ENCODE results near the gene PHC3. TPM values are rescaled to one million over a fixed set of nuclear protein-coding genes. Genes with fewer than 3 reads are reported as not detected.
A peak's percentile ranks its signal among the peaks of the same experiment; 100 is the strongest.

Gene PHC3
- total and polyA plus RNA-seq, 2 of the 13 experiments (the other 11 are each of a cell fraction or from before 2014, with no cell fraction given) = 24.1 to 49.0 TPM

DNA sequence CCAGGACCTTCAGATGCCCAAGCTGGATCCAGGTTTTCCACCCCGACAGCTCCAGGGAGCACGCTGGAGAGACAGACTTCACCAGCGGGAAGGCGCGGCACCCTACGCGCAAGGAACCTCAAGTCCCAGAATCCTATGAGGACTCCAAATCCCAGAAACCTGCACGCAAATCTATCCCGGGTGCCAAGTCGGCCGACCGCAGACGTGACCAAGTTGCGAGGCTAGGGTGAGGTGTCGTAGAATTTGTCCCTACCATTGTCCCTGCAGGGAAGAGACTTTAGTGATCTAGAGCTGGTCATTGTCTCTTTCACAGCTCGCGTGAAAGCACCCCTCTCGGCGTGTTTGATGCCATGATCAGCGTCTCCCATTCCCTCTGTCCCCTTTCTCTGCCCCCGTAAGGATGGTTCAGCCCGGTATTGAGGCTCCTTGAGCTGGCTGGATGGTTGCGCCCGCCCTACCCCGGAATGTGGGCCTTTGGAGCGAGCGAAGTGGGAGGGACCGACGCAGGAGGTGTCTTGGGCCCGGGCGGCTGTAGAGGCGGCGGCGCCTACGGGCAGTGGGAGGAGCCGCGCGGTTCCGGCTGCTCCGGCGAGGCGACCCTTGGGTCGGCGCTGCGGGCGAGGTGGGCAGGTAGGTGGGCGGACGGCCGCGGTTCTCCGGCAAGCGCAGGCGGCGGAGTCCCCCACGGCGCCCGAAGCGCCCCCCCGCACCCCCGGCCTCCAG, 40.6 kb upstream of the PHC3 start, which contains the start of gene PRKCI (continued):
- TF ChIP-seq, protein P1, sequence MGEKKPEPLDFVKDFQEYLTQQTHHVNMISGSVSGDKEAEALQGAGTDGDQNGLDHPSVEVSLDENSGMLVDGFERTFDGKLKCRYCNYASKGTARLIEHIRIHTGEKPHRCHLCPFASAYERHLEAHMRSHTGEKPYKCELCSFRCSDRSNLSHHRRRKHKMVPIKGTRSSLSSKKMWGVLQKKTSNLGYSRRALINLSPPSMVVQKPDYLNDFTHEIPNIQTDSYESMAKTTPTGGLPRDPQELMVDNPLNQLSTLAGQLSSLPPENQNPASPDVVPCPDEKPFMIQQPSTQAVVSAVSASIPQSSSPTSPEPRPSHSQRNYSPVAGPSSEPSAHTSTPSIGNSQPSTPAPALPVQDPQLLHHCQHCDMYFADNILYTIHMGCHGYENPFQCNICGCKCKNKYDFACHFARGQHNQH (CRISPR knock-in tag; IDR thresholded peaks at IDR 0.05) = peak; percentile 57; the same call in 1 of the 2 replicates
- TF ChIP-seq ZNF562 (CRISPR knock-in tag; IDR thresholded peaks at IDR 0.05; ENCODE audit: borderline replicate concordance) (no peak), ZNF652 (CRISPR knock-in tag; IDR thresholded peaks at IDR 0.05; ENCODE audit: borderline replicate concordance, low read depth) (no peak), EEA1 (CRISPR knock-in tag; IDR thresholded peaks at IDR 0.05; ENCODE audit: borderline replicate concordance) (no peak), TBX3 (IDR thresholded peaks at IDR 0.05; ENCODE audit: borderline replicate concordance) (peak; percentile 79; the same call in 1 of the 2 replicates), IKZF1 (IDR thresholded peaks at IDR 0.05) (no peak), ZNF256 (CRISPR knock-in tag; conservative IDR thresholded peaks at IDR 0.05) (no peak), ZNF720 (CRISPR knock-in tag; IDR thresholded peaks at IDR 0.05) (no peak), FOXC1 (CRISPR knock-in tag; IDR thresholded peaks at IDR 0.05; ENCODE audit: borderline replicate concordance) (peak; percentile 78), NCOA5 (CRISPR knock-in tag; IDR thresholded peaks at IDR 0.05) (no peak), ZNF674 (CRISPR knock-in tag; IDR thresholded peaks at IDR 0.05; ENCODE audit: low read depth) (no peak), ZNF589 (CRISPR knock-in tag; conservative IDR thresholded peaks at IDR 0.05) (no peak), PPARG (CRISPR knock-in tag; conservative IDR thresholded peaks at IDR 0.05) (no peak)
- TF ChIP-seq, protein P2, sequence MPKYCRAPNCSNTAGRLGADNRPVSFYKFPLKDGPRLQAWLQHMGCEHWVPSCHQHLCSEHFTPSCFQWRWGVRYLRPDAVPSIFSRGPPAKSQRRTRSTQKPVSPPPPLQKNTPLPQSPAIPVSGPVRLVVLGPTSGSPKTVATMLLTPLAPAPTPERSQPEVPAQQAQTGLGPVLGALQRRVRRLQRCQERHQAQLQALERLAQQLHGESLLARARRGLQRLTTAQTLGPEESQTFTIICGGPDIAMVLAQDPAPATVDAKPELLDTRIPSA (CRISPR knock-in tag; IDR thresholded peaks at IDR 0.05; ENCODE audit: borderline replicate concordance) = no peak
- TF ChIP-seq, protein P3, sequence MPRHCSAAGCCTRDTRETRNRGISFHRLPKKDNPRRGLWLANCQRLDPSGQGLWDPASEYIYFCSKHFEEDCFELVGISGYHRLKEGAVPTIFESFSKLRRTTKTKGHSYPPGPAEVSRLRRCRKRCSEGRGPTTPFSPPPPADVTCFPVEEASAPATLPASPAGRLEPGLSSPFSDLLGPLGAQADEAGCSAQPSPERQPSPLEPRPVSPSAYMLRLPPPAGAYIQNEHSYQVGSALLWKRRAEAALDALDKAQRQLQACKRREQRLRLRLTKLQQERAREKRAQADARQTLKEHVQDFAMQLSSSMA (CRISPR knock-in tag; IDR thresholded peaks at IDR 0.05) = 0 out of 2 replicates have a peak, but pooled peaks have one; percentile 39
- TF ChIP-seq, protein P4, sequence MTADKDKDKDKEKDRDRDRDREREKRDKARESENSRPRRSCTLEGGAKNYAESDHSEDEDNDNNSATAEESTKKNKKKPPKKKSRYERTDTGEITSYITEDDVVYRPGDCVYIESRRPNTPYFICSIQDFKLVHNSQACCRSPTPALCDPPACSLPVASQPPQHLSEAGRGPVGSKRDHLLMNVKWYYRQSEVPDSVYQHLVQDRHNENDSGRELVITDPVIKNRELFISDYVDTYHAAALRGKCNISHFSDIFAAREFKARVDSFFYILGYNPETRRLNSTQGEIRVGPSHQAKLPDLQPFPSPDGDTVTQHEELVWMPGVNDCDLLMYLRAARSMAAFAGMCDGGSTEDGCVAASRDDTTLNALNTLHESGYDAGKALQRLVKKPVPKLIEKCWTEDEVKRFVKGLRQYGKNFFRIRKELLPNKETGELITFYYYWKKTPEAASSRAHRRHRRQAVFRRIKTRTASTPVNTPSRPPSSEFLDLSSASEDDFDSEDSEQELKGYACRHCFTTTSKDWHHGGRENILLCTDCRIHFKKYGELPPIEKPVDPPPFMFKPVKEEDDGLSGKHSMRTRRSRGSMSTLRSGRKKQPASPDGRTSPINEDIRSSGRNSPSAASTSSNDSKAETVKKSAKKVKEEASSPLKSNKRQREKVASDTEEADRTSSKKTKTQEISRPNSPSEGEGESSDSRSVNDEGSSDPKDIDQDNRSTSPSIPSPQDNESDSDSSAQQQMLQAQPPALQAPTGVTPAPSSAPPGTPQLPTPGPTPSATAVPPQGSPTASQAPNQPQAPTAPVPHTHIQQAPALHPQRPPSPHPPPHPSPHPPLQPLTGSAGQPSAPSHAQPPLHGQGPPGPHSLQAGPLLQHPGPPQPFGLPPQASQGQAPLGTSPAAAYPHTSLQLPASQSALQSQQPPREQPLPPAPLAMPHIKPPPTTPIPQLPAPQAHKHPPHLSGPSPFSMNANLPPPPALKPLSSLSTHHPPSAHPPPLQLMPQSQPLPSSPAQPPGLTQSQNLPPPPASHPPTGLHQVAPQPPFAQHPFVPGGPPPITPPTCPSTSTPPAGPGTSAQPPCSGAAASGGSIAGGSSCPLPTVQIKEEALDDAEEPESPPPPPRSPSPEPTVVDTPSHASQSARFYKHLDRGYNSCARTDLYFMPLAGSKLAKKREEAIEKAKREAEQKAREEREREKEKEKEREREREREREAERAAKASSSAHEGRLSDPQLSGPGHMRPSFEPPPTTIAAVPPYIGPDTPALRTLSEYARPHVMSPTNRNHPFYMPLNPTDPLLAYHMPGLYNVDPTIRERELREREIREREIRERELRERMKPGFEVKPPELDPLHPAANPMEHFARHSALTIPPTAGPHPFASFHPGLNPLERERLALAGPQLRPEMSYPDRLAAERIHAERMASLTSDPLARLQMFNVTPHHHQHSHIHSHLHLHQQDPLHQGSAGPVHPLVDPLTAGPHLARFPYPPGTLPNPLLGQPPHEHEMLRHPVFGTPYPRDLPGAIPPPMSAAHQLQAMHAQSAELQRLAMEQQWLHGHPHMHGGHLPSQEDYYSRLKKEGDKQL (CRISPR knock-in tag; IDR thresholded peaks at IDR 0.05; ENCODE audit: low read depth) = no peak
- TF ChIP-seq, protein P5, sequence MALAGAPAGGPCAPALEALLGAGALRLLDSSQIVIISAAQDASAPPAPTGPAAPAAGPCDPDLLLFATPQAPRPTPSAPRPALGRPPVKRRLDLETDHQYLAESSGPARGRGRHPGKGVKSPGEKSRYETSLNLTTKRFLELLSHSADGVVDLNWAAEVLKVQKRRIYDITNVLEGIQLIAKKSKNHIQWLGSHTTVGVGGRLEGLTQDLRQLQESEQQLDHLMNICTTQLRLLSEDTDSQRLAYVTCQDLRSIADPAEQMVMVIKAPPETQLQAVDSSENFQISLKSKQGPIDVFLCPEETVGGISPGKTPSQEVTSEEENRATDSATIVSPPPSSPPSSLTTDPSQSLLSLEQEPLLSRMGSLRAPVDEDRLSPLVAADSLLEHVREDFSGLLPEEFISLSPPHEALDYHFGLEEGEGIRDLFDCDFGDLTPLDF (CRISPR knock-in tag; IDR thresholded peaks at IDR 0.05) = no peak
